GM12878 (cell line): ENCODE results near the gene ZKSCAN5. TPM values are rescaled to one million over a fixed set of nuclear protein-coding genes. Genes with fewer than 3 reads are reported as not detected.
"Not testable (repeated sequence)": the region's sequence is repeated elsewhere in the genome, so short reads cannot be mapped to it uniquely, and the experiment has no call there.

Source experiments
- ATAC-seq: fragments of 200-7000 bp; cut with Tn5 transposase; 3 replicates; pipeline ENCODE4 v1.9.1; 2020; ENCODE audit warnings: mild to moderate bottlenecking, moderate library complexity
- BruUV-seq: library from RNA; stranded (reverse); fragments of 400-500 nt; replicated peaks from 2 replicates; lab custom pipeline; 2021; lab: Mats Ljungman, UMichigan
- CTCF ChIA-PET: fragments of 300-600 bp; sonication (Branson Sonifier 250); formaldehyde crosslinking; extraction: SDS; loops from one replicate; lab custom pipeline; 2021; ENCODE audit warnings: inconsistent platforms; lab: Yijun Ruan, JAX
- POLR2A ChIA-PET: fragments of 350-600 bp; formaldehyde crosslinking; extraction: SDS; loops from one replicate; lab custom pipeline; 2021; ENCODE audit warnings: inconsistent platforms; lab: Charles Lee
- RAD21 ChIA-PET: fragments of 300-600 bp; sonication (Branson Sonifier 250); formaldehyde crosslinking; loops from one replicate; lab custom pipeline; 2023; ENCODE audit warnings: antibody characterized with exemption; ENCODE audit not compliant: unreplicated experiment; lab: Charles Lee
- SMC1A ChIA-PET: fragments of 300-600 bp; sonication (Branson Sonifier 250); formaldehyde crosslinking; loops from one replicate; lab custom pipeline; 2023; ENCODE audit not compliant: unreplicated experiment, uncharacterized antibody; lab: Charles Lee
- DNase-seq: peaks from one replicate; pipeline ENCODE4 v3.0.0-alpha.2; 2011; ENCODE audit warnings: low read depth, low spot score
- FAIRE-seq: peaks from 3 replicates; lab custom pipeline; 2011; peaks lifted over from hg19 to GRCh38; lab: Jason Lieb, UNC
- H2AFZ ChIP-seq: 2 replicates; pipeline ENCODE4 v1.6.0; 2011; ENCODE audit warnings: low read depth, low read length, control low read depth; ENCODE audit not compliant: control insufficient read depth
- H3K27ac ChIP-seq: 2 replicates; pipeline ENCODE4 v1.5.1; 2011; ENCODE audit warnings: control low read depth; ENCODE audit not compliant: control insufficient read depth, insufficient read depth
- H3K27me3 ChIP-seq, 2 experiments: replicated peaks in 1 of 2; 2 replicates each; pipeline versions ENCODE4 v1.6.0 to v1.6.1; 2011; ENCODE audit warnings: low read length in 1 of 2; ENCODE audit not compliant: control insufficient read depth in 2 of 2, insufficient read depth in 2 of 2
- H3K36me3 ChIP-seq, 2 experiments: 2 replicates each; pipeline ENCODE4 v1.5.1; 2011; ENCODE audit warnings: low read length in 1 of 2; ENCODE audit not compliant: control insufficient read depth in 2 of 2, insufficient read depth in 2 of 2
- H3K4me1 ChIP-seq: 2 replicates; pipeline ENCODE4 v1.6.1; 2011; ENCODE audit warnings: mild to moderate bottlenecking, low read length, moderate library complexity, mixed read lengths; ENCODE audit not compliant: control insufficient read depth, insufficient read depth
- H3K4me2 ChIP-seq: 2 replicates; pipeline ENCODE4 v1.6.0; 2011; ENCODE audit warnings: control low read depth; ENCODE audit not compliant: control insufficient read depth, insufficient read depth
- H3K4me3 ChIP-seq: fragments of 200-600 bp; sonication (generic); 2 replicates; pipeline ENCODE4 v1.5.1; 2016
- H3K79me2 ChIP-seq: 2 replicates; pipeline ENCODE4 v1.6.0; 2011; ENCODE audit warnings: low read length; ENCODE audit not compliant: control insufficient read depth, insufficient read depth
- H3K9ac ChIP-seq: 2 replicates; pipeline ENCODE4 v1.8.0; 2011; ENCODE audit warnings: low read length, control low read depth, mixed read lengths; ENCODE audit not compliant: control insufficient read depth, insufficient read depth
- H3K9me3 ChIP-seq: replicated peaks from 3 replicates; pipeline ENCODE4 v1.5.1; 2011; ENCODE audit warnings: mild to moderate bottlenecking, low read length; ENCODE audit not compliant: control insufficient read depth, insufficient read depth
- H4K20me1 ChIP-seq: 2 replicates; pipeline ENCODE4 v1.6.0; 2011; ENCODE audit not compliant: control insufficient read depth, insufficient read depth
- WGBS: methylation state at CpG from one replicate; pipeline ENCODE4 v1.1.6; 2016; ENCODE audit warnings: low lambda C conversion rate; ENCODE audit not compliant: insufficient replicate concordance, insufficient coverage; ENCODE audit errors: missing lambda C conversion rate; 5-methylcytosine and 5-hydroxymethylcytosine counted together
- in situ Hi-C: fragments of 300-500 bp; cut with MboI; formaldehyde crosslinking; loops from 9 replicates; pipeline ENCODE4 v1.14.3; 2018; ENCODE audit warnings: mixed read lengths
- intact Hi-C: fragments of 100-400 bp; cut with micrococcal nuclease; formaldehyde crosslinking; loops from one replicate; pipeline ENCODE4 v1.14.2; 2022; ENCODE audit not compliant: unreplicated experiment
- polyA plus RNA-seq, 11 experiments: library from polyadenylated mRNA; depleted of rRNA in 4 of 11; unstranded in 6 of 11; stranded (reverse) in 5 of 11; fragments of >200 nt; fragmentation: Nextera tagmentation in 4 of 11; fragmentation: Illumina TruSeq in 1 of 11; extraction: Ambion mirVana in 4 of 11; extraction: Trizol in 1 of 11; gene quantifications; 1 replicate in 1 of 11; 2 replicates in 10 of 11; pipeline versions ENCODE4 v1.2.1 to v1.2.3, GENCODE V29; 2011 to 2016; ENCODE audit warnings: inconsistent platforms in 2 of 11, missing spikeins in 2 of 11, low read depth in 1 of 11
- total RNA-seq, 4 experiments: library from RNA; depleted of rRNA in 3 of 4; stranded (reverse); fragments of >200 nt in 3 of 4; fragmentation: Illumina TruSeq in 1 of 4; extraction: Trizol in 1 of 4; gene quantifications; 2 replicates each; pipeline versions ENCODE4 v1.2.1 to v1.2.3, GENCODE V29; 2013 to 2021

ZKSCAN5 gene
- total and polyA plus RNA-seq, 10 of the 15 experiments (the other 5 are each of a cell fraction or from before 2014, with no cell fraction given) = 2.5 to 10.1 (median 7.7) TPM

DNA sequence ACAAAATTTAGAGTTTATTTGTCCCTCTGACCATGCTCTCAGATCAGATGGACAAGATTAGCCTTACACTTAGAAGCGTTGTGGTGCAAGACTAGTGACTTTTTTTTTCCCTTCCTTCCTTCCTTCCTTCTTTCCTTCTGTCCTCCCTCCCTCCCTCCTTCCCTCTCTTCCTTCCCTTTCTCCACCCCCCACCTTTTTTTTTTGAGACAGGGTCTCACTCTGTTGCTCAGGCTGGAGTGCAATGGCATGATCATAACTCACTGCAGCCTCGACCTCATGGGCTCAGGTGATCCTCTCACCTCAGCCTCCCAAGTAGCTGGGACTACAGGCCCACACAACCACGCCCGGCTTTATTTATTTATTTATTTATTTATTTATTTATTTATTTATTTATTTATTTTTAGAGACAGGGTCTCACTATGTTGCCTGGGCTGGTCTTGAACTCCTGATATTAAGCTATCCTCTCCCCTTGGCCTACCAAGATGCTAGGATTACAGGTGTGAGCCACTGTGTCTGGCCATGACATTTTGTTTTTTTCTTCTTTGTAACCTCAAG is 76.4 kb downstream of the ZKSCAN5 start:
- FAIRE-seq, BruUV-seq, H2AFZ ChIP-seq, CTCF ChIA-PET, H3K36me3 ChIP-seq, H4K20me1 ChIP-seq, H3K9me3 ChIP-seq, POLR2A ChIA-PET, H3K79me2 ChIP-seq, RAD21 ChIA-PET, DNase-seq, H3K27ac ChIP-seq, in situ Hi-C loops, ATAC-seq, H3K4me1 ChIP-seq, SMC1A ChIA-PET, H3K27me3 ChIP-seq, H3K9ac ChIP-seq: not testable (repeated sequence)
- peak overlapping the region; percentile 37 for H3K4me3 ChIP-seq
- peak overlapping the region; percentile 78 for H3K4me2 ChIP-seq
- 70% methylated on average over 4 of the region's 4 CpGs for WGBS
- intact Hi-C loops = loop anchor here (2.0 kb wide), 1 partner anchor 20 kb away; no protein-coding TSS in a partner anchor

Other genes starting within 250 kb of the ZKSCAN5 start
Only the 7 nearest of the 16 such genes appear.
- gene PTCD1, start 65.9 kb upstream of the ZKSCAN5 start, total RNA-seq (2014; rRNA removed) = 8.2 and 9.7 TPM in 2 replicates
- gene PTCD1, start 65.9 kb upstream of the ZKSCAN5 start, total RNA-seq (2014; rRNA removed; fragmentation: Illumina TruSeq; extraction: Trizol) = 3.3 and 4.5 TPM in 2 replicates
- 6.2 and 8.8 TPM in 2 replicates for gene PTCD1, start 65.9 kb upstream of the ZKSCAN5 start, total RNA-seq (2021)
- gene PTCD1, start 65.9 kb upstream of the ZKSCAN5 start, polyA plus RNA-seq (2011; rRNA removed) = 3.0 and 4.2 TPM in 2 replicates
- 0.78 and 1.9 TPM in 2 replicates for gene PTCD1, start 65.9 kb upstream of the ZKSCAN5 start, polyA plus RNA-seq (2014; fragmentation: Illumina TruSeq; extraction: Trizol)
- gene PTCD1, start 65.9 kb upstream of the ZKSCAN5 start, polyA plus RNA-seq (2014; fragmentation: Nextera tagmentation; extraction: Ambion mirVana) = under 1 TPM; 0.26 to 0.42 TPM
- gene PTCD1, start 65.9 kb upstream of the ZKSCAN5 start, polyA plus RNA-seq (2014; rRNA removed) = 7.6 and 8.7 TPM in 2 replicates
- 1 to 10 TPM; 5.6 to 5.9 TPM for gene PTCD1, start 65.9 kb upstream of the ZKSCAN5 start, polyA plus RNA-seq (2016; fragmentation: Nextera tagmentation; extraction: Ambion mirVana)
- 46.6 and 46.9 TPM in 2 replicates for gene CPSF4, start 65.7 kb upstream of the ZKSCAN5 start, total RNA-seq (2014; rRNA removed)
- 31.1 and 31.6 TPM in 2 replicates for gene CPSF4, start 65.7 kb upstream of the ZKSCAN5 start, total RNA-seq (2014; rRNA removed; fragmentation: Illumina TruSeq; extraction: Trizol)
- 56.3 and 56.9 TPM in 2 replicates for gene CPSF4, start 65.7 kb upstream of the ZKSCAN5 start, total RNA-seq (2021)
- 28.4 and 51.3 TPM in 2 replicates for gene CPSF4, start 65.7 kb upstream of the ZKSCAN5 start, polyA plus RNA-seq (2011; rRNA removed)
- gene CPSF4, start 65.7 kb upstream of the ZKSCAN5 start, polyA plus RNA-seq (2014; fragmentation: Illumina TruSeq; extraction: Trizol) = 25.2 and 45.8 TPM in 2 replicates
- gene CPSF4, start 65.7 kb upstream of the ZKSCAN5 start, polyA plus RNA-seq (2014; fragmentation: Nextera tagmentation; extraction: Ambion mirVana) = 10 to 100 TPM; 13.6 to 14.9 TPM
- gene CPSF4, start 65.7 kb upstream of the ZKSCAN5 start, polyA plus RNA-seq (2014; rRNA removed) = 70.1 and 76.9 TPM in 2 replicates
- gene CPSF4, start 65.7 kb upstream of the ZKSCAN5 start, polyA plus RNA-seq (2016; fragmentation: Nextera tagmentation; extraction: Ambion mirVana) = 10 to 100 TPM; 35.8 to 44.3 TPM
- 776 and 778 TPM in 2 replicates for gene ATP5MF, start 38.5 kb upstream of the ZKSCAN5 start, total RNA-seq (2014; rRNA removed)
- gene ATP5MF, start 38.5 kb upstream of the ZKSCAN5 start, total RNA-seq (2014; rRNA removed; fragmentation: Illumina TruSeq; extraction: Trizol) = 1,085 and 1,144 TPM in 2 replicates
- gene ATP5MF, start 38.5 kb upstream of the ZKSCAN5 start, total RNA-seq (2021) = 362 and 411 TPM in 2 replicates
- gene ATP5MF, start 38.5 kb upstream of the ZKSCAN5 start, polyA plus RNA-seq (2011; rRNA removed) = 683 and 738 TPM in 2 replicates
- gene ATP5MF, start 38.5 kb upstream of the ZKSCAN5 start, polyA plus RNA-seq (2014; fragmentation: Illumina TruSeq; extraction: Trizol) = 1,028 and 1,206 TPM in 2 replicates
- 1,000 to 10,000 TPM; 2,087 to 2,478 TPM for gene ATP5MF, start 38.5 kb upstream of the ZKSCAN5 start, polyA plus RNA-seq (2014; fragmentation: Nextera tagmentation; extraction: Ambion mirVana)
- gene ATP5MF, start 38.5 kb upstream of the ZKSCAN5 start, polyA plus RNA-seq (2014; rRNA removed) = 889 and 1,098 TPM in 2 replicates
- gene ATP5MF, start 38.5 kb upstream of the ZKSCAN5 start, polyA plus RNA-seq (2016; fragmentation: Nextera tagmentation; extraction: Ambion mirVana) = 1,000 to 10,000 TPM; 1,301 to 1,381 TPM
- 22.7 and 27.5 TPM in 2 replicates for gene ZNF789, start 31.8 kb upstream of the ZKSCAN5 start, total RNA-seq (2014; rRNA removed)
- gene ZNF789, start 31.8 kb upstream of the ZKSCAN5 start, total RNA-seq (2014; rRNA removed; fragmentation: Illumina TruSeq; extraction: Trizol) = 22.4 and 25.0 TPM in 2 replicates
- 17.2 and 19.9 TPM in 2 replicates for gene ZNF789, start 31.8 kb upstream of the ZKSCAN5 start, total RNA-seq (2021)
- gene ZNF789, start 31.8 kb upstream of the ZKSCAN5 start, polyA plus RNA-seq (2011; rRNA removed) = 44.6 and 53.1 TPM in 2 replicates
- gene ZNF789, start 31.8 kb upstream of the ZKSCAN5 start, polyA plus RNA-seq (2014; fragmentation: Illumina TruSeq; extraction: Trizol) = 30.1 and 37.0 TPM in 2 replicates
- 1 to 10 TPM; 5.6 to 6.0 TPM for gene ZNF789, start 31.8 kb upstream of the ZKSCAN5 start, polyA plus RNA-seq (2014; fragmentation: Nextera tagmentation; extraction: Ambion mirVana)
- gene ZNF789, start 31.8 kb upstream of the ZKSCAN5 start, polyA plus RNA-seq (2014; rRNA removed) = 27.2 and 32.2 TPM in 2 replicates
- 10 to 100 TPM; 18.4 to 19.6 TPM for gene ZNF789, start 31.8 kb upstream of the ZKSCAN5 start, polyA plus RNA-seq (2016; fragmentation: Nextera tagmentation; extraction: Ambion mirVana)
- 25.8 and 28.4 TPM in 2 replicates for gene ZNF394, start 4.4 kb upstream of the ZKSCAN5 start, total RNA-seq (2014; rRNA removed)
- 24.9 and 26.3 TPM in 2 replicates for gene ZNF394, start 4.4 kb upstream of the ZKSCAN5 start, total RNA-seq (2014; rRNA removed; fragmentation: Illumina TruSeq; extraction: Trizol)
- 22.9 TPM in 2 replicates for gene ZNF394, start 4.4 kb upstream of the ZKSCAN5 start, total RNA-seq (2021)
- 22.5 and 23.4 TPM in 2 replicates for gene ZNF394, start 4.4 kb upstream of the ZKSCAN5 start, polyA plus RNA-seq (2011; rRNA removed)
- gene ZNF394, start 4.4 kb upstream of the ZKSCAN5 start, polyA plus RNA-seq (2014; fragmentation: Illumina TruSeq; extraction: Trizol) = 21.4 and 22.0 TPM in 2 replicates
- gene ZNF394, start 4.4 kb upstream of the ZKSCAN5 start, polyA plus RNA-seq (2014; fragmentation: Nextera tagmentation; extraction: Ambion mirVana) = 1 to 10 TPM; 2.5 to 5.3 TPM
- 15.4 and 18.1 TPM in 2 replicates for gene ZNF394, start 4.4 kb upstream of the ZKSCAN5 start, polyA plus RNA-seq (2014; rRNA removed)
- gene ZNF394, start 4.4 kb upstream of the ZKSCAN5 start, polyA plus RNA-seq (2016; fragmentation: Nextera tagmentation; extraction: Ambion mirVana) = 10 to 100 TPM; 23.8 to 26.8 TPM
- 5.6 and 7.6 TPM in 2 replicates for gene FAM200A, start 47.5 kb downstream of the ZKSCAN5 start, total RNA-seq (2014; rRNA removed)
- gene FAM200A, start 47.5 kb downstream of the ZKSCAN5 start, total RNA-seq (2014; rRNA removed; fragmentation: Illumina TruSeq; extraction: Trizol) = 7.6 and 8.0 TPM in 2 replicates
- 4.0 and 4.1 TPM in 2 replicates for gene FAM200A, start 47.5 kb downstream of the ZKSCAN5 start, total RNA-seq (2021)
- 7.6 and 11.4 TPM in 2 replicates for gene FAM200A, start 47.5 kb downstream of the ZKSCAN5 start, polyA plus RNA-seq (2011; rRNA removed)
- 7.4 and 9.6 TPM in 2 replicates for gene FAM200A, start 47.5 kb downstream of the ZKSCAN5 start, polyA plus RNA-seq (2014; fragmentation: Illumina TruSeq; extraction: Trizol)
- gene FAM200A, start 47.5 kb downstream of the ZKSCAN5 start, polyA plus RNA-seq (2014; fragmentation: Nextera tagmentation; extraction: Ambion mirVana) = 1 to 10 TPM; 2.7 to 3.1 TPM
- 4.8 and 6.4 TPM in 2 replicates for gene FAM200A, start 47.5 kb downstream of the ZKSCAN5 start, polyA plus RNA-seq (2014; rRNA removed)
- 1 to 10 TPM; 6.6 to 9.0 TPM for gene FAM200A, start 47.5 kb downstream of the ZKSCAN5 start, polyA plus RNA-seq (2016; fragmentation: Nextera tagmentation; extraction: Ambion mirVana)
- 54.3 and 57.2 TPM in 2 replicates for gene ZNF655, start 54.0 kb downstream of the ZKSCAN5 start, total RNA-seq (2014; rRNA removed)
- 52.9 and 54.2 TPM in 2 replicates for gene ZNF655, start 54.0 kb downstream of the ZKSCAN5 start, total RNA-seq (2014; rRNA removed; fragmentation: Illumina TruSeq; extraction: Trizol)
- gene ZNF655, start 54.0 kb downstream of the ZKSCAN5 start, total RNA-seq (2021) = 43.7 and 43.8 TPM in 2 replicates
- 107 and 133 TPM in 2 replicates for gene ZNF655, start 54.0 kb downstream of the ZKSCAN5 start, polyA plus RNA-seq (2011; rRNA removed)
- 61.2 and 80.1 TPM in 2 replicates for gene ZNF655, start 54.0 kb downstream of the ZKSCAN5 start, polyA plus RNA-seq (2014; fragmentation: Illumina TruSeq; extraction: Trizol)
- gene ZNF655, start 54.0 kb downstream of the ZKSCAN5 start, polyA plus RNA-seq (2014; fragmentation: Nextera tagmentation; extraction: Ambion mirVana) = 10 to 100 TPM; 14.5 to 21.4 TPM
- gene ZNF655, start 54.0 kb downstream of the ZKSCAN5 start, polyA plus RNA-seq (2014; rRNA removed) = 75.1 and 76.0 TPM in 2 replicates
- gene ZNF655, start 54.0 kb downstream of the ZKSCAN5 start, polyA plus RNA-seq (2016; fragmentation: Nextera tagmentation; extraction: Ambion mirVana) = 10 to 100 TPM; 52.1 to 52.7 TPM